Right ventricle myocardium inferior (tissue), 1 donor: Measurements from ENCODE around the gene OPCML. TPM values are rescaled to one million over a fixed set of nuclear protein-coding genes. Genes with fewer than 3 reads are reported as not detected.

Experiments used
- ATAC-seq: fragments of 200-7000 bp; cut with Tn5 transposase; one replicate; pipeline ENCODE4 v1.9.1; 2020; ENCODE audit warnings: mild to moderate bottlenecking, moderate library complexity
- DNase-seq: peaks from one replicate; pipeline ENCODE4 v3.0.0; 2021; ENCODE audit errors: missing footprints
- intact Hi-C: fragments of 100-400 bp; cut with DNase I; formaldehyde crosslinking; loops from one replicate; pipeline ENCODE4 v1.11.0; 2022
- total RNA-seq: library from RNA; stranded (reverse); fragmentation: NEBNext Ultra II Directional; extraction: Animal tissue kit (Norgen Biotek cat#: 25700); gene quantifications from one replicate; pipeline ENCODE4 v1.2.1, GENCODE V29; 2021
- donor health status: DM: no; HTN: yes; CAD: no; lungs with severe emphysema.

Gene OPCML
- total RNA-seq, 1 donor from 2014 or later = 0.05 TPM

DNA sequence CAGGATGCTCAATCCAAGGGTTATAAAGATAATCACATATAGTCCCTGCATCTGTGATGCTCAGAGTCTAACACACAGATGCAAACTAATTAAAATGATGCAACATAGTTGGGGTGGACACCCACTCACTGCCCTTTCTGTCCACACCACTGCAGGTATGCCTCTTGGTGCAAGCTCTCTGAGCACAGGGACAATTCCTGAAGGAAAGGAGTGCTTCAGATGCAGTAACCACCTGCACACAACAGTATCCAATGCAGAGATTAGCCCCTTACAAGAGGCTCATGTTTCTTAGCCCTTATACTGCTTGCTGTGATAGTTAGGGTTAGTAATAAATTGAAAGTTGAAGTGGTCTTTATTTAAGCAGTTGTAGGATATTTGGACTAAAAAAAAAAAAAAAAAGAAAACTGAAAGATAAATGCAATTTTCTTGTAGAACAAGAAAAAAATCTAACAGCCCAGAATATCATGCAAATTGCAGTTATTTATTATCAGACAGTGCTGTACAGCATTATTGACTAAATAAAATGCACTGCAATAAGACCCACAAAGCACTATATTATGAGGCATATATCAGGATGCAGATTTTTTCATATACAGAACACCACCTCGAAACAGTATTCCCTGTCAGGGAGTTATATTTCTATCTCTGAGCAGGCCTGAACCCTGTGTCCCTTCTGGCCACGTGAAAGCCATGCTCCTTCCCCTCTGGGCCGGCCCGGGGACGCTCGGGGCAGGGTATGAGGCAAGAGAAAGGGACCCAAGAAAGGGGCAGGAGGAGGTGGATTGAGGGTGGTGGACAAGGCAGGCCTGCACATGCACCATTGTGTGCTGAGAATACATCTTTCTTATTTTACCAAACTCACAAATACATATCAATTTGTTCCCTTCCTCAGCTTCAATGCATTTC, 260.2 kb downstream of the OPCML start:
- intact Hi-C loops = no loop called here
- DNase-seq = no peak
- ATAC-seq = no peak

DNA sequence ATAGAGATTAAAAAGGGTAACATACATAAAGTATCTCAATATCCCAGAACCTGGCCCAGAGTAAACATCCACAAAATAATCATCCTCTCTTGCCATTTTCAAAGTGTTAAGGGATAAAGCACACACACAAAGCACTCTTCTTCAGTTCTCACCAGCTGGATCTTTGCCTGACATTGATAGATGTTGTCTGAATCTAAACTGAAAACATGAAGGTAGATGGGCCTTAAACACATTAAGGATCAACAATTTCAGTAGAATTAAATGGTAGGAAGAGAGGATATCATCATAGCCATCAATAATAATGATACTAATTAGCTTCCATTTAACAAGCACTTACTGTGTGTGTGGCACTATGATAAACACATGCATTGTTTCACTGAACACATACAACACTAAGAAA, 261.1 kb downstream of the OPCML start:
- DNase-seq = no peak
- no peak for ATAC-seq
- intact Hi-C loops = no loop called here

DNA sequence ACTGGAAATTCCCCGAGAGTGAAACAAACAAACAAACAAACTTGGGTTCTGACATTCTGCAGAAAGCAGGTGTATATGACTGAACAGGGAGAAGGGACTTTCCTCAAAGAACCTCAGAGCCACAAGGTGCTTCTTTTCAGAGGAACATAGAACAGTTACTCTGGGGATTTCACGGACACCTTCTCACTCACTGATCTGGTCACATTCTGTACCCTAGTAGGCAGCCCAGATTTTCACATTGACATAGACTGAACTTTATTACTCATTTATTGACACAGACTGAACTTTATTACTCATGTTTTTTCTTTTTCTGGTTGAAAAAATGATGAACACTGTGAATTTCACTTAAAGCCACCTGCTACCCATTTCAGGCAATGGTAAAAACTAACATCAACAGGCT, 263.0 kb downstream of the OPCML start:
- ATAC-seq = no peak
- intact Hi-C loops = no loop called here
- DNase-seq = no peak

DNA sequence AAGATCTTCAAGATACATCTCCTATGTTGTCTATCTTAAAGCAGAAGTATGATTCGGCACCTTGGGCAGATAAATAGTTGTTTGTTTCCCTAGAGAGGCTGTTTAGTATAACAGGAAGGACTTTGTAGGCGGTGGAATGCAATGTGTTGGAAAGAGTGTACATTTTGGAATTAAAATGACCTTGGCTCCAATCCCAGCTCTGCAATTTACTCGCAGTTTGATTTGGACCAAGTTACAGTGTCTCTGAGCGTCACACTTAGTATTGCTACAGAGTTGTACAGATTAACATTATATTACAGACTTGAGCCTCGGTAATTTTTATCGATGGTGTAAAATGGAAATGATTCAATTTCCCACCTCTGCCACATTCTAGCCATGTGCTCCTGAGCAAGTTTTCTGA, 265.3 kb downstream of the OPCML start:
- intact Hi-C loops = no loop called here
- no peak for DNase-seq
- no peak for ATAC-seq

DNA sequence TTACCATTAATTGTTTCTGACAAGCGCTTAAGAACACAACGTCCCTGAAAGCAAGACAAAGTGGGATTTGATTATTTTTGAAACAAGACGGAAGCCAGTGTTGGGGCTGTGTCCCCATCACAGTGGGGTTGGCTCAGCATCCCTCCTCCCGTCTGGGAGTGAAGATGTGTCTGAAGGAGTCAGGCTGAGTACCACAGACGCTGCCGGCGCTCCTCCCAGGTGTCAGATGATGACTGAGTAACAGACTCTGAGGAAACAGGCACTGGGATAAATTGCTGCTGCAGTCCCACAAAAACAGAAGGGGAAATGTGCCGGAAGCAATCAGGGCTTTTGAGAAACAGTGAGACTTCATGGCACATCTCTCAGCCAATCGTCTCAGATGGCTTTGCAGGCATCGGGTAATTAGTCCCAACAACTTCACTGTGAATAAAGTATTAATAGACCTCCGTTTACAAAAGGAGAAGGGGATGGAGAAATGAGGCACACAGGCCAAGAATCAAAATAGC, 266.7 kb downstream of the OPCML start:
- no peak for ATAC-seq
- intact Hi-C loops = no loop called here
- DNase-seq = no peak

DNA sequence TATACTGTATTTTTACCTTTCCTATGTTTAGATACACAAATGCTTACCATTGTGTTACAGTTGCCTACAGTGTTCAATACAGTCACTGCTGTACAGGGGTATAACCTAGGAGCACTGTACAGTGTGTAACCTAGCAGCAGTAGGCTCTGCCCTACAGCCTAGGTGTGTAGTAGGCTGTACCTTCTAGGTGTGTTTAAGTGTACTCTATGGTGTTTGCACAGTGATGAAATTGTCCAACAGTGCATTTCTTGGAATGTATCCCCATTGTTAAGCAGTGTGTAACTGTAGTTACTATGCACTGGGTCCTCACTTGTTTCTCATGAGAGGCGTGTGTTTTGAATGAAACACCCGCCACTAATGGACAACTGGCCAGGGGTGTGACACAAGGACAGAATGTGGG, 269.0 kb downstream of the OPCML start:
- ATAC-seq = no peak
- intact Hi-C loops = no loop called here
- DNase-seq = no peak

DNA sequence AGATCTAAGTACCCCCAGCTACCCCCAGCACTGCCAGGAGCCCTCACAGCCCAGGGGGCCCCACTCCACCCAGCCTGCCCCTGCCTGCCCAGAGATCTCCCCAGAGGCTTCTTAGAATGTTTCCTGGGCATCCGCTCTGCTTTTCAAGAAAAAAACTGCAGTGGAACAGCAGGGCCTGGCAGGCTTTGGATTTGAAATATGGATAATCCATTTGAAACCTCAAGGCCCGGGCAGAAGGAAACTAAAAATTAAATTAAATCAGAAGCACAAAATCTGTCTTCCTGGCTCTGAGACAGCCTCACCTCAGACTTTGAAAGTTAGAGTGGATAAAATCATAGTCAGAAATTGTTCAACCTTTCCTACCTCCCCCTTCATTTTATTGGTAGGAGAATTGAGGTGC, 273.6 kb downstream of the OPCML start:
- no peak for DNase-seq
- no peak for ATAC-seq
- intact Hi-C loops = no loop called here

DNA sequence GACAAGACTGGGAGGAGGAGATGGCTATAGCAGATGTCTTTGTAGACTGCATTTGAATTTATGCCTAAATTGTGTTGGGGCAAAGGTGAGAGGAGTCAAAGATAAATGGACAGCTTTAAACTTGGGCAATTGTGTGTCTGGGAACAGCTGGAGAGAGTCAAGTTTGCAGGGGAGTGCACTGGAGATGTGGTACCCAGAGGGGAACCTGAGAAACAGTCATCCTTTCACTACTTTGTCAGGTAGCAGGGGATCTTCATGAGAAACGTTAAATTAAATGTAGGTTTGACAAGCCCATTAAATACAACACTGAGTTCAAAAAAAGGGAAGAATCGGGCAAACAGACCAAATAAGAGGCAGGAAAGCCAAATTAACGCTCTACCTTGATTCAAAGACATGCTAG, 277.7 kb downstream of the OPCML start:
- intact Hi-C loops = no loop called here
- ATAC-seq (no peak), DNase-seq (no peak)

DNA sequence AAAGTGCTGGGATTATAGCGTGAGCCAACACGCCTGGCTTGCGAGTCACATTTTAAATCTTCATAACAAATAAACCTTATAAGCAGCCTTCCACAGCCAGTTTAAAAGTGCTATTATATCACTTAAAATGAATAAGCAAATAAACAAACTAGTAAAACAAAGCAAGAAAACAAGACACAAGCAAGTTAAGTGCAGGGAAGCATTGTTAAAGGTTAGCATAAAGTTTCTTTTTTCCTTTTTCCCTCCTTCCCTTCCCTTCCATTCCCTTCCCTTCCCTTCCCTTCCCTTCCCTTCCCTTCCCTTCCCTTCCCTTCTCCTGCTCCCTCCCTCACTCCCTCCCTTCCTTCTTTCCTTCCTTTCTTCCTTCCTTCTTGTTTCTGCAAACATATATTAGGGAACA, 278.7 kb downstream of the OPCML start:
- no peak for ATAC-seq
- intact Hi-C loops = no loop called here
- DNase-seq = no peak

DNA sequence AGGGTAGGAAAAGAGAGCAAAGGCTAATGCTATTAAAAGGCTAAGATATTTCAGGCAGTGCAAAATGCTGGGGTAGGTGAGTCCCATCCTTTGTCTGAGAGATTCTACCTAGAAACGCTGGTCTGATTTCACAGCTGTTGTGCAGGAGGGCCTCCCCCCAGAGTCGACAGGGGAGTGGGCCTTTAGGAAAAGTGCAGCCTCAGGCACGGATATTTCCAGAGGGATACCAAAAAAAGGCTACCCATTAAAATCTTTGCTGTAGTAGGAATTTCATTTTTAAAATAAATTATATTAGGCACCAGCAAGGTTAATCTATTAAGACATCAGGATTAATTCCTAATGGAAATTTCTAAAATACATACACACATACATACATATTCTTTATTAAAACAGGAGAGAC, 280.5 kb downstream of the OPCML start:
- ATAC-seq = no peak
- intact Hi-C loops = no loop called here
- no peak for DNase-seq

DNA sequence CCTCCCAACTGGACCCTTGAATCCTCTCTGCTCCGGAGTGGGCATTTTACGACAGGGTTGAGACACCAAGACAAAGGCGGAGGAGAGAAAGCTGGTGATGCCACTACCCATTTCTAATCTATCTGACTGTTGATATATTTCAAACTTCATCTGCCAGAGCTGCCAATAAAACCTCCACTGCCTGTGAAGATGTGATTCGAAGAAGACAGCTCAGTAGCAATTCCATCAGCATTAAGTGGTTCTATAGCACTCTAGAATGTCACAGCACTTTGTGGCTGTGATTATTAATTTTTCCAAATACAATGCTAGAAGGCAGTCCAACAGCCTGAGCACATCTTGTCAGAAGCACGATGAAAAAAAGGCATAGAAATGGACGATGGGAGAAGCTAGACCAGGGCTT, 282.8 kb downstream of the OPCML start:
- DNase-seq (no peak), ATAC-seq (no peak)
- intact Hi-C loops = no loop called here

DNA sequence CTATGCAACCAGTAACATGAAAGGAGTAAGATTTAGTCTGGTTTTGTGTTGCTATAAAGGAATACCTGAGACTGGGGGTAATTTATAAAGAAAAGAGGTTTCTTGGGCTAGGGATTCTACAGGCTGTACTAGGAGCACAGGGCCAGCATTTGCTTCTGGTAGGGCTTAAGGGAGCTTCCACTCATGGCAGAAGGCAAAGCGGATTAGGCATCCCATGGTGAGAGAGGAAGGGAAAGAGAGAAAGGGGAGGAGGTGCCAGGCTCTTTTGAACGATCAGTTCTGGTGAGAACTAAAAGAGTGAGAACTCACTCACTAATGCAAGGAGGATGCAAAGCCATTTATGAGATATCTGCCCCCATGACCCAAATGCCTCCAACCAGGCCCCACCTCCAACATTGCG, 283.2 kb downstream of the OPCML start:
- ATAC-seq (no peak), DNase-seq (no peak)
- intact Hi-C loops = no loop called here

DNA sequence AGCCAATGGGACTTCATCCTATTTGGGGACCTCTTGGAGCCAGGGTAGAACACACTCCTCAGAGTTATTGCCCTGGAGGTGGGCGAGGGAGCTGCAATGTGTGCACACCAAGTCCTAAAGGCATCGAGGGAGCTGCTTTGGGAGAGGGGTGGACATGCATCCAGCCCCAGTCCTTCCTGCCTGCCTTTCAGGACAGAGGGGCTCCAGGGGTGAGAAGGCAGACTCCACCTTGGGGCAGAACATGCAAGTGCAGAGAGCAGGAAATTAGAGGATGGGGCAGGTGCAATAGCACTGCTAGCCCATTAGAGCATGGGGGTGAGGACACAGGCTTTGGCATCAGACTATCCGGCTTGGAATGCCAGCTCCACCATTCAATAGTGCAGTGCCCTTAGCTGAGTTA, 288.5 kb downstream of the OPCML start:
- ATAC-seq (no peak), DNase-seq (no peak)
- intact Hi-C loops = no loop called here

DNA sequence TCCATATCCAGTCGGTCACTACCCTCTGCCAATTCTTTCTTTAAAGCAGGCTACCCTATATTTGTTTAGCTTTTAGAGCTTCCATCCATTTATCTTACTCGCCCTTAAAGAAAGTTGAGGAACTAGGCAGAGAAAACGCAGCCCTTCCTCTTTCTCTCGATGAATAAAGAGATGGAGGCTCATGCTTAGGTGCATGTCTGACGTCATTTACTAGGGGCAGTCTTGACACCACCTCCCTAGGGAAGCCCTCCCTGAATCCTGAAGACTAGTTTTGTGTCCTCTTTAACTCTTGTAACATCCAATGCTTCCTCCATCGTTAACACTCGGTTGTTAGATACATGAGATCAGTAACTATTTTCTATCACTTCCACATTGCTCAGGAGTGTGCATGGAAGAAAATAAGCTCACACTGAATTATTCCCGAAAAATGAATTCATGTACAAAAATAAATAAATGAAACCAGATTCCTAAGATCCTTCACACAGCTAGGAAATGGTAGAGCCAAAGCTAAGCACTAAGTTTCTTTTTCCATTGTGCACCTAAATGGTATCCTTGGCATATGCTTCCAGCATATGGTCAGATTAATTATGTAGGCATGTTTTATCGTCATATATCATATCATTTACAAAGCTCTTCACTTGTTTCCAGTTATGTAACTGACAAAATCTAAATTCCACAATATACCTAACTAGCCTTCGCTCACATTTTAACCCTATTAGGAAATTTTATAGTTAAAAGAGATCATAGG, 291.2 kb downstream of the OPCML start:
- intact Hi-C loops = no loop called here
- ATAC-seq = no peak
- DNase-seq = no peak

DNA sequence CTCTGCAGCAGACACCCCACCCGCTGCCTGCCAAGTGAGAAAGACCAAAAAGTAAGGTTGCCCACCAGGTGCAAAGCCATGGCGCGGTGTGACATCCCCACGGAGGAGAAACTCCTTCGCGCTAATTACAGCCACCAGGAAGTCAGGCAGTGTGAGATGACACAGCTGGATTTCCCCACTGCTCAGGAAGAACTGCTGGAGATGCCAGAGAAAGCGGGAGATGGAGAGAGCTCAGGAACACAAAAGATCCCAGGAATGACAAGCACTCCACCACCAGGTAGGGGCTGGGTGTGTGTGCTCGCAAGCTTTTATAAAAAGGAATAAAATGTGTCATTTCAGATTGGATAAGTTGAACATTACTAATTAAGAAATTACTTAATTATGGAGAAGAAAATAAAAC, 292.7 kb downstream of the OPCML start:
- no peak for ATAC-seq
- DNase-seq = no peak
- intact Hi-C loops = no loop called here

DNA sequence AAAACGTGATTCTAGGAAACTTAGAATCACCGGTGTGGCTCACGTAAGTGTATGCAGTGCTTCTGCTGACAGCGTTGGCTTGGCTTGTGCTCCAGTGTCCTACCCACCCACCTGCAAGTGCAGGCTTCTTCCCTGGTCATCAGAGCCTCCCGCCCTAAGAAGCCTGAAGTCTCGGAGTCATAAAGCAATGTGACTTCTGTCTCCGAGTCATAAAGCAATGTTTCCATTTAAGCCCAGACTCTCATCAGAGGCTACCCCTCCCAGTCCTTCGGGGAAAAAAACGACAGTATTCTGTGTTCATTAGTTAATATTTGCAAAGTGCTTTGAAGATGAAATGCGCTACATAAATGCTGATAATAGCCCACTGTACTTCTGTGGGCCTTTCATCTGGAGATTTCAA, 293.8 kb downstream of the OPCML start:
- intact Hi-C loops = no loop called here
- DNase-seq (no peak), ATAC-seq (no peak)

DNA sequence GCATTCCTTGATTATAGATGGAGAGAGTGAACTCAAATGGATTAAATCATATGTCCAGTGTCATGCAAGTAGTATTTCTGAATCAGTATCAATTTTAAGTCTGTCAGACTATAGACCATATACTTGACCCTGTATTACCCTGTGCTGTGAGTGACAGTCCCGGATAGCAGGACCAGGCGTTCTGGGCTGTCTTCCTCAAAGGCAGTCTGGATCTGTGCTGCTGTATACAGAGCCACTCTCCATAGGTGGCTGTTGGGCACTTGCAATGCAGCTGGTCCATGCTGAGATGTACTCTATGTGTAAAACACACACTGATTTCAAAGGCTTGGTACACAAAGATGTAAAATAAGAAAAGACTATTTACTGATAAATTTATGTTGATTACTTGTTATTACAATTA, 294.3 kb downstream of the OPCML start:
- DNase-seq (no peak), ATAC-seq (no peak)
- intact Hi-C loops = no loop called here

DNA sequence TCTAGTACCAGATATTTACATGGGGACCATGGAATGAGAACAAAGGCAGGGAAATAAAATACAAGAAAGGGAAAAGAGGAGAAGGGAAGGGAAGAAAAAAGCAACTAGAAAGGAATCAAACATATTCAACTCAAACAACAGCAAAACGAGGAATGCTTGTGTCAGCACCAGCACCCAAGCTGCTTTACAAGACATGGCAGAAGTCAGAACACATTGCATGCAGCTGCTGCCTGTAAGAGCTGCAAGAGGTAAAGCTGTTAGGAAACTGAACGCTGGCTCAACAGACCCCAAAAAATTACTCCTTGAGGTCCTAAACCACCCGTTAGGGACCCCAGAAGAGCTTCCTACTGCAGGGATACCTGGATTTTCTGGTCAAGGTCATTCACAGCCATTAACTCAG, 296.9 kb downstream of the OPCML start:
- intact Hi-C loops = no loop called here
- DNase-seq = no peak
- ATAC-seq = no peak

DNA sequence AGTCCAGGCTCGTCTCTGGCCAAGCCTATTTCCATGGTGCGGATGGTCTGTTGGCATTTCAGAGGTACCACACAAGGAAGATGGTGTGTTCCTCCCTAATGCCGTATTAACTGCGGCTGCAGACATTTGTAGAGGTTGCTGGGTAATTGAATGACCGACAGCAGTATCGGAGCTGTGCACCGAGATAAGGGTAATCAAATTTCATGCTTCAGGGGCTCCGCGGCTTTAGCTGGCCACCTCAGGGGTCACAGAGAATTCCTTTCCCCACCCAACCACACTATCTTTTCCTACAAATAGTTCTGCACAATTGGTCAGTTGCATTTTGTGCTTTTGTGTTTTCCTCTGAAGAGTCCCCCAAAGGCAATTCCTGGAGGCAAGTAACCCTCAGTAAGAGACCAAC, 297.4 kb downstream of the OPCML start:
- ATAC-seq (no peak), DNase-seq (no peak)
- intact Hi-C loops = no loop called here

DNA sequence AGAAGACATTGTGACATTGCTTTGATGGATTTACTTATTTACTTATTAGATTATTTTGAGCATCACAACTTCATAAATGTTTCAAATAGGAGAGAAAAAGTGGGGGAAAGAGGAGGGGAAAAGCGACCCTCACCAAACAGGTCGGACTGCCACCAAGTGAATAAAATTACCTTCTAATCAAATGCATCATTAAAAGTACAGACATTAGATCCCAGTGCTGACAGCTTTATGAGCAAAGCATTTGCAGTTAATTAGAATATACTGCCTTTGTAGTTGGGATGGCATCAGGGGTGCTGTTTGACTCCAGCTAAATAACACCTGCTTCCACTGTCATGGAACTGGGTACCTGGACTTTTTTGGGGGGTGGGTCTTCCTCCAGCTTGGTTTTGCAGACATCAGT, 299.6 kb downstream of the OPCML start:
- ATAC-seq (no peak), DNase-seq (no peak)
- intact Hi-C loops = no loop called here
